Endothelial cell of umbilical vein (primary cell): ENCODE measurements around the gene USH2A.

ENCODE experiments used
- CTCF ChIP-seq, 2 donors: IDR thresholded peaks; 1 replicate in 1 of 2; 2 replicates in 1 of 2; pipeline ENCODE4 v1.5.1; 2011; ENCODE audit warnings: low read length in 2 of 2, mild to moderate bottlenecking in 2 of 2, moderate library complexity in 2 of 2, control low read depth in 1 of 2, inconsistent platforms in 1 of 2, low read depth in 1 of 2; ENCODE audit not compliant: insufficient read depth in 1 of 2; ENCODE audit errors: extremely low read depth in 1 of 2
- MAX ChIP-seq: IDR thresholded peaks from 2 replicates; pipeline ENCODE4 v1.6.1; 2011; ENCODE audit not compliant: insufficient read depth, insufficient read length
- POLR2A ChIP-seq: IDR thresholded peaks from 2 replicates; pipeline ENCODE4 v1.6.1; 2012; ENCODE audit warnings: low read depth, mild to moderate bottlenecking, control low read depth, low read length

GRCh38 chr1:215888159-215888558 is 535.1 kb downstream of the USH2A start:
- no peak for TF ChIP-seq CTCF (IDR thresholded peaks at IDR 0.05; ENCODE audit: extremely low read depth in 1 of 2, insufficient read depth in 1 of 2, low read depth in 1 of 2, low read length in 2 of 2)
- TF ChIP-seq POLR2A, result no peak
- no peak for TF ChIP-seq MAX
